HG03354 (cell line): ENCODE data around the gene CEP57L1.
"Not testable (repeated sequence)": the region's sequence is repeated elsewhere in the genome, so short reads cannot be mapped to it uniquely, and the experiment has no call there.

Experiments
- ATAC-seq: cut with Tn5 transposase; IDR thresholded peaks from one replicate; pipeline ENCODE4 v1.9.1; 2021; ENCODE audit warnings: mild to moderate bottlenecking; ENCODE audit not compliant: unreplicated experiment, poor library complexity, severe bottlenecking

The CEP57L1 gene

DNA sequence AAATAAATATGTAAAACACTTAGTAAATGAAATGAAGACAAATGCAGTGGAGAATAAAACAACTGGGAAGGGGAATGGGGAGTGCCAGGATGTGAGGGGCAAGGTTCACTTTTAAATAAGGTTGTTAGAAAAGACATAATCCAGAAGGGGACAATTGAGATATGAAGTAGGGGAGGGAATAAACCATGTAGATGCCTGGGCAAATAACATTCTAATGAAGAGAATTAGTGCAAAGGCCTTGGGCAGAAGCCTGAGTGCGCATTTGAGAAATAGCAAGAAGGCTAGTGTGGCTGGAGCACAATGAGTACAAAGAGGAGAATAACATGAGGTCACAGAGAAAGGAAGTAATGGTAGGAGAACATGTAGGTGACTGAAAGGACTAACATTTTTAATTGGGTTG is 2.4 kb downstream of the CEP57L1 start:
- no peak for ATAC-seq

DNA sequence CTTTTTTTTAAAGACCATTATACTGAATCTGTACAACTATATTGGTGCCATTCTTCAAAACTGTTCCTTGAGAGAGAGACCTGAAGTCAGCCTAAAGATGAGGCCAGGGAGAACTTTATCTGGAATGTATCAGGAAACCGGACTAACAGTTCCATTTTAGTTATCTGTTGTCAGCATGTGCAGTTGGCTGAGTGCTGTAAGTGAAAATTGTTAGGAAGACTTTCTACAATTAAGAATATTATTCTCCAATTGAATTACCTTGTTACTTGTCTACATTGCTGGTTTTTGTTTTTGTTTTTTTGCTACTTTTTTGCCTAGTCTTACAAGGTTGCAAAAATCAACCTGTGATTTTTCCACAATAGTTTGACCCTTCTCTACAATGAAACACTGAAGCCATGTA is 7.5 kb downstream of the CEP57L1 start:
- ATAC-seq: no peak

DNA sequence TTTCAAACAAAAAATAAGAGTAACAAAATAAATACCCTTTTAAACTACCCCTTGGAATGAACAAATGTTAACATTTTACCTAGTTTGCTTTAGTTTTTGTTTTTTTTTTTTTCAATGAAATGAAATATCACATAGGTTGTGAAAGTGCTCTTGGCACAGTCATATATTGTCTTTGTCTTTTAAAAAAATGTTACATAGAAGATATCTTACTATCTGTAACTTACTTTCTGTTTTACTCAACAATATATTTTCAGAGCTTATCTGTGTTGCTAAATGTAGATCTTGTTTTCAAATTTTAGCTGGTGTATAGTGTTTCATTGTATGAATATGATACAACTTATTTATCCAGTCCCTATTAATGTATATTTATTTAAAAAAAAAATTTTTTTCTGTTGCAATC is 8.6 kb downstream of the CEP57L1 start:
- ATAC-seq: no peak

DNA sequence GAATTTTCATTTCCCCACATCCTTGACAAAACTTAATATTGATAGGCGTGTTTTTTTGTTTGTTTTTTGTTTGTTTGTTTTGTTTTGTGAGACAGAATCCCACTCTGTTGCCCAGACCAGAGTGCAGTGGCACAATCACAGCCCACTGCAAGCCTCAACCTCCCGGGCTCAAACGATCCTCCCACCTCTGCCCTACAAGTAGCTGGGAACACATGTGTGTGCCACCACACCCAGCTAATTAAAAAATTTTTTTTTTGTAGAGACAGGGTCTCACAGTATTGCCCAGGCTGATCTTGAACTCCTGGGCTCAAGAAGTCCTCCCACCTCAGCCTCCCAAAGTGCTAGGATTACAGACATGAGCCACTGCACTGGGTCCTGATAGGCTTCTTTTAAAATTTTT is 9.2 kb downstream of the CEP57L1 start:
- no peak for ATAC-seq

DNA sequence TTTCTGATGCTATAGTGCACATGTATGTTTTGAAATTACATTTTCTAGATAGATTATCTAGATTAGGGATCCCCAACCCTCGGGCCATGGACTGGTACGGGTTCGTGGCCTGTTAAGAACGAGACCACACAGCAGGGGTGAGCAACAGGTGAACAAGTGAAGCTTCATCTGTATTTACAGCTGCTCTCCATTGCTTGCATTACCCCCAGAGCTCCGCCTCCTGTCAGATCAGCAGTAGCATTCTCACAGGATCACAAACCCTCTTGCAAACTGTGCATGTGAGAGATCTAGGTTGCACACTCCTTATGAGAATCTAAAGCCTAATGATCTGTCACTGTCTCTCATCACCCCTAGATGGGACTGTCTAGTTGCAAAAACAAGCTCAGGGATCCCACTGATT is 10.4 kb downstream of the CEP57L1 start:
- no peak for ATAC-seq

DNA sequence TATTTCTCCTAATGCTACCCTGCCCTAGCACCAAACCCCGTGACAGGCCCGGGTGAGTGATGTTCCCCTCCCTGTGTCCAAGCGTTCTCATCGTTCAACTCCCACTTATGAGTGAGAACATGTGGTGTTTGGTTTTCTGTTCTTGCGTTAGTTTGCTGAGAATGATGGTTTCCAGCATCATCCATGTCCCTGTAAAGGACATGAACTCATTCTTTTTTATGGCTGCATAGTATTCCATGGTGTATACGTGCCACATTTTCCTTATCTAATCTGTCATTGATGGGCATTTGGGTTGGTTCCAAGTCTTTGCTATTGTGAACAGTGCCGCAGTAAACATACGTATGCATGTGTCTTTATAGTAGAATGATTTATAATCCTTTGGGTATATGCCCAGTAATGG is 14.4 kb downstream of the CEP57L1 start:
- not testable (repeated sequence) for ATAC-seq

DNA sequence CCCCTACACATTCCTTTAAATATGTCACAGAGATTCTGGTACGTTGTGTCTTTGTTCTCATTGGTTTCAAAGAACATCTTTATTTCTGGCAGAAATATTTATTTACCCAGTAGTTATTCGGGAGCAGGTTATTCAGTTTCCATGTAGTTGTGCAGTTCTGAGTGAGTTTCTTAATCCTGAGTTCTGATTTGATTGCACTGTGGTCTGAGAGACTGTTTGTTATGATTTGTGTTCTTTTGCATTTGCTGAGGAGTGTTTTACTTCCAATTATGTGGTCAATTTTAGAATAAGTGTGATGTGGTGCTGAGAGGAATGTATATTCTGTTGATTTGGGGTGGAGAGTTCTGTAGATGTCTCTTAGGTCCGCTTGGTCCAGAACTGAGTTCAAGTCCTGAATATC is 17.4 kb downstream of the CEP57L1 start:
- not testable (repeated sequence) for ATAC-seq

DNA sequence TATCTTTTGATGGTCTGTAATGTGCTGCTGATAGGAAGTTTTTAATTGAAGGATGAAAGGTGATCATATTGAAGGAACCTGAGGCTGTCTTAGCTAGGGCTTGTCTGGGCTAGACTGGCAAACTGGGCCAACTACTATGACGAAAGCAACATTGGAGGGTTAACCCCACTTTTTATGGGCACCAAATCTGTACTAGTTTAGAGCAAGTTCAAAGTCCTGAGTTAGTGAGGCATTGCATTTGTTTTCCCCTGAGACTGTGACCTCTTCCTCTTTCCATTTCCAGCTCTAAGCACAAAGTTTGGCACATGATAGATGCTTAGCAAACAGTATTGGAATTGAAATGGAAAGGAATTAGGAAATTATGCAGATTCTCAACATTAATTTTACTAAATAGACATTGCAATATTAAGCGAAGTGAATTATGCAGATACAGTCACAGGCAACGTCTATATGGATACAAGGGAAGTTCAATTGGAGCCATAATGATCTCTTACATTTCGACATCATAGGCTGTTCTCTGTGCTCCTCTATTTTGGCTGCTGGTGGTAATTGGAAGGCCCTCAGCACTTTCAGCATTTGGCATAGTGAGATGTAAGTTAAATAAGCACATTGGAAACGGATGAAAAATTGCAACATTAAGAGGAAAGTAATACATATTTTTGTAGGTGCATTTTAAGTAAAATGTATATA is 22.2 kb downstream of the CEP57L1 start:
- peak; percentile 90 for ATAC-seq

DNA sequence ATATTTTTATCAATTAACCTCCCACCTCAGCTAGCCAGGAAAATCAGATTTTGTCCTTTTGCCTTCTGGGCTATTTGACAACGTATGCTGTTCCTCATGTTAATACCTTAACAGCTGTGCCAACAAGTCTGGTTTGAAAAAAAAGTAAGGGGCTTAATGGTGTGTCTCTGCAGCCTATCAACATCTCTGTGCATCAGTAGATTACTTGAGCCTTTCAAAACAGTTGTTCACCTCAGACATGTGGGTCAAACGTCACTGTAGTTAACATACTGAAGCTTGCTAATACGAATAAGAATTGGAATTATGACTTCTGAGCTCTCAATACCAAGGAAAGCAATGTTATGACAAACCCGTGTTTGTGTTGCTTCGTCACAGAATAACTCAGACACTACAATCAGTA is 23.0 kb downstream of the CEP57L1 start:
- ATAC-seq: no peak

DNA sequence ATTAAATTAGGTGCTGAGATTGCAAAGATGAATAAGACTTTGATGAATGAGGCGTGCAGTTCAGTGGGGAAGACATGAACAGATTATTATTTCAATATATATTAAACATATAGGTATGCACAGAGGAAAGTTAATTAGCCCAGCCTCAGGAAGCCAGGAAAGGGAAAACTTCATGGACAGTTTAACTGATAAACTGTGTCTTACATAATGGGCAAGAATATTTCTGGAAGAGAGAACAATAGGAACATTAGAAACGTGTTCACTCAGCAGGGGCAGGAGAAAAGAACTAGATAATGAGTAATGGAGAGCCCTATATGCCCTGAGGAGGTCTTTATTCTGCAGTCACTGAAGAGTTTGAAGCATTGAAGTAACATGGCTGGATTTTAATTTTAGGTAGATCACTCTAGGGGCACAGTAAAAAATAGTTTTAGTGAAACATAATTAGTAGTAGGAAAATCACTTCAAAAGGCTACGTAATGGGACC is 23.6 kb downstream of the CEP57L1 start:
- ATAC-seq: no peak

DNA sequence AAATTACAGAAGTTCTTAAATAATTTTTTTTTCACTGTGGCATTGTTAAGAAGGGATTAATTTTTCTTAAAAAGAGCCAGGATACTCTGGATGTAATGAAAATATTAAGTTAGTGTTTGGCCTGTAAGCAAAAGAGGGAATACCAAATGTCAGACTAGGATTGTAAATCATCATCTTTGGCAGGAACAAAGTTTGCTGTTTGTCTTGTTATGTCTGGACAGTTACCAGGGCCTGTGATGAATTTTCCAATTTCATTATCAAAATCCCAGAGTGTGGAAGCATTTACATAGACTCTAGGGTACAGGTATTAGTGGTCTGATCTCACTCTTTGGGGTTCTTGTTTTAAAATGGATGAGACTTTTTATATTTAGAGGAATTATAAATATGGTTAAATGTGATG is 26.1 kb downstream of the CEP57L1 start:
- no peak for ATAC-seq

DNA sequence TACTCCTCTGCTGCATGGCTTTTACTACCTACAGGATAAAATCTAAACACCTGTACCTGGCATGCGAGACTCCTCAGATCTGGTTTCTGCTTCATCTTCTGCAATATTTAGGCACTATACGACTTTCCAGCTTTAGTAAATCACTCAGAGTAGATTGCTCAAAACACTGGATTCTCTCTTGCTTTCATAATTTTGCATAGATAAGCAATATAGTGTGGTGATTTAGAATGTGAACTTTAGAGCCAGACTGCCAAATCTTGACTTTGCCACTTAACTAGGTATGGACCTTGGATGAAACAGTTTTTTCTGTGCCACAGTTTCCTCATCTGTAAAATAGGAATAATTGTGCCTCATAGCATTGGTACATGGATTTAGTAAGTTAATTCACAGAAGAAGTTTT is 28.9 kb downstream of the CEP57L1 start:
- ATAC-seq: no peak

DNA sequence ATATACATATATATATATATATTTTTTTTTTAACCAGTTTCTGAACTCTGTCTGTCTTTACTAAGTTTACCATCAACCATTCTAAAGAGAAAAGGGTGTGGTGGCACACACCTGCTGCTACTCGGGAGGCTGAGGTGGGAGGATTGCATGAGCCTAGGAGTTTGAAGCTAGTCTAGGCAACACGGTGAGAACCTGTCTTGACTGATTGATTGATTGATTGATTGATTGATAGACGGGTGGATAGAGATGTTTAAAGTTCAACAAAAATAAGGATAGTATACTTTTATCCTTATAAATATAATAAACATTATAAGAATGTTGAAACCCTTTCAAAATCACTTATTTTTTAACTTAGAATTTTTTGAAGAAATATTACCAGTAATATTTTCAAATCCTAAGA is 30.2 kb downstream of the CEP57L1 start:
- no peak for ATAC-seq

DNA sequence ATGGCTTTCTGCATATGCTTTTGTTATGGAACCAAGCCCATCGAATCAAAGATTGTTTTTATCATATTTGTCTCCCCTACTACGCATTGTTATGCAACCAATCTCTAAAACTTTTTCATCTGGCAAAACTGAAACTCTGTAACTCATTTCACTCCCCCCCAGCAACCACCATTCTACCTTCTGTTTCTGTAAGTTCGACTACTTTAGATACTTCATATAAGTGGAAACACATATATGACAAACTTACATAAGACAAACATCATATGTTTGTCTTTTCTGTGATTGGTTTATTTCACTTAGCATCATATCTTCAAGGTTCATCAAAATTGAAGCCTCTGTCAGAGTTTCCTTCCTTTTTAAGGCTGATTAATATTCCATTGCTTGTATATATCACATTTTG is 34.8 kb downstream of the CEP57L1 start:
- ATAC-seq: no peak

DNA sequence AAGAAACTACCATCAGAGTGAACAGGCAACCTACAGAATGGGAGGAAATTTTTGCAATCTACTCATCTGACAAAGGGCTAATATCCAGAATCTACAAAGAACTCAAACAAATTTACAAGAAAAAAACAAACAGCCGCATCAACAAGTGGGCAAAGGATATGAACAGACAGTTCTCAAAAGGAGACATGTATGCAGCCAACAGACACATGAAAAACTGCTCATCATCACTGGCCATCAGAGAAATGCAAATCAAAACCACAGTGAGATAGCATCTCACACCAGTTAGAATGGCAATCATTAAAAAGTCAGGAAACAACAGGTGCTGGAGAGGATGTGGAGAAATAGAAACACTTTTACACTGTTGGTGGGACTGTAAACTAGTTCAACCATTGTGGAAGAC is 40.3 kb downstream of the CEP57L1 start:
- ATAC-seq: not testable (repeated sequence)

DNA sequence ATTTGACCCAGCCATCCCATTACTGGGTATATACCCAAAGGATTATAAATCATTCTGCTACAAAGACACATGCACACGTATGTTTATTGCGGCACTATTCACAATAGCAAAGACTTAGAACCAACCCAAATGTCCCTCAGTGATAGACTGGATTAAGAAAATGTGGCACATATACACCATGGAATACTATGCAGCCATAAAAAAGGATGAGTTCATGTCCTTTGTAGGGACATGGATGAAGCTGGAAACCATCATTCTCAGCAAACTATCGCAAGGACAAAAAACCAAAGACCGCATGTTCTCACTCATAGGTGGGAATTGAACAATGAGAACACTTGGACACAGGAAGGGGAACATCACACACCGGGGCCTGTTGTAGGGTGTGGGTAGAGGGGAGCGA is 40.7 kb downstream of the CEP57L1 start:
- not testable (repeated sequence) for ATAC-seq

DNA sequence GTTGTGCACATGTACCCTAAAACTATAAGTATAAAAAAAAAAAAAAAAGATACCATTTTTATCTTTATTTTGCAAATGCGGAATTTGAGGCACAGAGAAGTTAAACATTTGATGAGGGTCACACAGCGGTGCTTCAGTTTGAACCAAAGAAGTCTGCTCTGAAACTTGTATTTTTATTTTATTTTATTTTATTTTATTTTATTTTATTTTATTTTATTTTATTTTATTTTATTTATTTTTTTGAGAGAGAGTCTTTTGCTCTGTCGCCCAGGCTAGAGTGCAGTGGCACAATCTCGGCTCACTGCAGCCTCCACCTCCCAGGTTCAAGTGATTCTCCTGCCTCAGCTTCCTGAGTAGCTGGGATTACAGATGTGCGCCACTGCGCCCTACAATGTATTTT is 41.2 kb downstream of the CEP57L1 start:
- not testable (repeated sequence) for ATAC-seq

DNA sequence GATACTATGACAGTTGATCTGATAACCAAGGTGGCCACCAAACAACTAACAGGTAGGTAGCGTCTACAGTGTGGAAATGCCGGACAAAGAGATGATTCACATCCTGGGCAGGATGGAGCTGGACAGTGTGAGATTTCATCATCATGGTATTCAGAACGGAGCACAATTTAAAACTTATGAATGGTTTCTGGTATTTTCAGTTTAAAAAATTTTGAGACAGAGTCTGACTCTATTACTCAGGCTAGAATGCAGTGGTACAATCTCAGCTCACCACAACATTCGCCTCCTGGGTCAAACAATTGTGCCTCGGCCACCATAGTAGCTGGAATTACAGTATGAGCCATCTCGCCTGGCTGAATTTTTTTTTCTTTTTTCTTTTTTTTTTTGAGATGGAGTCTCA is 43.8 kb downstream of the CEP57L1 start:
- no peak for ATAC-seq

DNA sequence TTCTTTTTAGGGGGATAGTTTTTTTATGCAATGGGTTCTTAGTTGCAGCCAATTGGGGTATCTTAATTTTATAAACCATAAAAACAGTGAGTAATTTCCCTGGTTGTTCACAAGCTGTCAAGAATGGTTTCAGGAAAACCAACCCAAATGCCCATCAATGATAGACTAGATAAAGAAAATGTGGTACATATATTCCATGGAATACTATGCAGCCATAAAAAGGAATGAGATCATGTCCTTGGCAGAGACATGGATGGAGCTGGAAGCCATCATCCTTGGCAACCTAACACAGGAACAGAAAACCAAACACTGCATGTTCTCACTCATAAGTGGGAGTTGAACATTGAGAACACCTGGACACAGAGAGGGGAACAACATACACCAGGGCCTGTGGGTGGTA is 46.8 kb downstream of the CEP57L1 start:
- not testable (repeated sequence) for ATAC-seq

DNA sequence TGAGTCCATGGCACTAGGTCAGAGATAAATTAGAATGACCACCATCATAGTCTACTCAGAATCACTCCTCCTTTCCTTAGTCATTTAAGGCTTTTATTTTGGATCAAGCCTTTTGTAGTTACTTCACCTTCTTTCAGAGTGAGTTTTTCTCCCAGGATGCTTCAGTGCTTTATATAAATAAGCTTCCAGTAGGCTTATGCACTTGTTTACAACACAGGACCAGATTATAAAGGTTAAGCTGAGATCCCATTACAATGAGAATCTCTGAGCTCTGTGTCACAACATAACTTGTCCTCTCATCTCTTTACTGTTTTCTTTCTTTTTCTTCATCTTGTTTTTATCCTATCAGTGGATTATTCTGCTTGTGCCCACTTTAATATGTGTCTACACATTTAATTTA is 47.9 kb downstream of the CEP57L1 start:
- no peak for ATAC-seq

DNA sequence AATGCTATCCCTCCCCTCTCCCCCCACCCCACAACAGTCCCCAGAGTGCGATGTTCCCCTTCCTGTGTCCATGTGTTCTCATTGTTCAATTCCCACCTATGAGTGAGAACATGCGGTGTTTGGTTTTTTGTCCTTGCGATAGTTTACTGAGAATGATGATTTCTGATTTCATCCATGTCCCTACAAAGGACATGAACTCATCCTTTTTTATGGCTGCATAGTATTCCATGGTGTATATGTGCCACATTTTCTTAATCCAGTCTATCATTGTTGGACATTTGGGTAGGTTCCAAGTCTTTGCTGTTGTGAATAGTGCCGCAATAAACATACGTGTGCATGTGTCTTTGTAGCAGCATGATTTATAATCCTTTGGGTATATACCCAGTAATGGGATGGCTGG is 52.9 kb downstream of the CEP57L1 start:
- not testable (repeated sequence) for ATAC-seq

DNA sequence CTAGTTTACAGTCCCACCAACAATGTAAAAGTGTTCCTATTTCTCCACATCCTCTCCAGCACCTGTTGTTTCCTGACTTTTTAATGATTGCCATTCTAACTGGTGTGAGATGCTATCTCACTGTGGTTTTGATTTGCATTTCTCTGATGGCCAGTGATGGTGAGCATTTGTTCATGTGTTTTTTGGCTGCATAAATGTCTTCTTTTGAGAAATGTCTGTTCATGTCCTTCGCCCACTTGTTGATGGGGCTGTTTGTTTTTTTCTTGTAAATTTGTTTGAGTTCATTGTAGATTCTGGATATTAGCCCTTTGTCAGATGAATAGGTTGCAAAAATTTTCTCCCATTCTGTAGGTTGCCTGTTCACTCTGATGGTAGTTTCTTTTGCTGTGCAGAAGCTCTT is 53.4 kb downstream of the CEP57L1 start:
- not testable (repeated sequence) for ATAC-seq
